Mesendoderm (in vitro differentiated cells): ENCODE results near the gene WNT8A.

ENCODE experiments used
- DNase-seq: peaks from one replicate; pipeline ENCODE4 v3.0.0; 2013
- H2AK5ac ChIP-seq: 2 replicates; pipeline ENCODE4 v1.6.1; 2013; ENCODE audit warnings: low read length, inconsistent platforms
- H2BK120ac ChIP-seq: 2 replicates; pipeline ENCODE4 v1.6.1; 2013; ENCODE audit warnings: low read depth, mild to moderate bottlenecking, low read length, moderate library complexity, mixed read lengths
- H2BK15ac ChIP-seq: replicated peaks from 2 replicates; pipeline ENCODE4 v1.6.1; 2013; ENCODE audit warnings: low read depth, mild to moderate bottlenecking, moderate library complexity
- H2BK5ac ChIP-seq: 2 replicates; pipeline ENCODE4 v1.6.1; 2013; ENCODE audit warnings: low read length, inconsistent platforms
- H3K18ac ChIP-seq: 2 replicates; pipeline ENCODE4 v1.6.1; 2013; ENCODE audit warnings: mild to moderate bottlenecking, low read length, mixed read lengths
- H3K23ac ChIP-seq: one replicate; pipeline ENCODE4 v1.6.1; 2013; ENCODE audit warnings: low read length
- H3K27ac ChIP-seq: 2 replicates; pipeline ENCODE4 v1.5.1; 2013; ENCODE audit warnings: low read depth, mild to moderate bottlenecking, inconsistent platforms, low read length, moderate library complexity
- H3K27me3 ChIP-seq: 2 replicates; pipeline ENCODE4 v1.6.1; 2013; ENCODE audit warnings: low read length, control low read depth, mild to moderate bottlenecking, inconsistent platforms; ENCODE audit not compliant: insufficient read depth, poor library complexity
- H3K36me3 ChIP-seq: 2 replicates; pipeline ENCODE4 v1.6.1; 2013; ENCODE audit warnings: low read length, inconsistent platforms; ENCODE audit not compliant: control insufficient read depth, insufficient read depth
- H3K4ac ChIP-seq: one replicate; pipeline ENCODE4 v1.6.1; 2013; ENCODE audit warnings: low read depth, mild to moderate bottlenecking, low read length, moderate library complexity
- H3K4me1 ChIP-seq: 2 replicates; pipeline ENCODE4 v1.6.1; 2013; ENCODE audit warnings: low read depth, low read length, inconsistent platforms; ENCODE audit not compliant: control insufficient read depth
- H3K4me2 ChIP-seq: 2 replicates; pipeline ENCODE4 v1.6.1; 2013; ENCODE audit warnings: low read length
- H3K4me3 ChIP-seq: 2 replicates; pipeline ENCODE4 v1.5.1; 2013; ENCODE audit warnings: mild to moderate bottlenecking, low read length
- H3K56ac ChIP-seq: one replicate; pipeline ENCODE4 v1.6.1; 2013; ENCODE audit warnings: low read length
- H3K79me1 ChIP-seq: 2 replicates; pipeline ENCODE4 v1.6.1; 2013; ENCODE audit warnings: low read length, inconsistent platforms
- H3K79me2 ChIP-seq: 2 replicates; pipeline ENCODE4 v1.6.1; 2013; ENCODE audit warnings: mild to moderate bottlenecking, low read length; ENCODE audit not compliant: control insufficient read depth, insufficient read depth
- H3K9ac ChIP-seq: 2 replicates; pipeline ENCODE4 v1.6.1; 2013; ENCODE audit warnings: low read length, inconsistent platforms
- H4K5ac ChIP-seq: one replicate; pipeline ENCODE4 v1.6.1; 2013; ENCODE audit warnings: low read length
- H4K8ac ChIP-seq: one replicate; pipeline ENCODE4 v1.6.1; 2013; ENCODE audit warnings: low read depth, mild to moderate bottlenecking, control low read depth, low read length, moderate library complexity
- WGBS: extraction: QIAGEN DNeasy Blood & Tissue Kit; methylation state at CpG from one replicate; pipeline ENCODE4 v1.1.7; 2013; ENCODE audit warnings: low lambda C conversion rate, missing lambda C conversion rate; ENCODE audit not compliant: insufficient coverage; ENCODE audit errors: extremely low coverage; 5-methylcytosine and 5-hydroxymethylcytosine counted together

Gene WNT8A

DNA sequence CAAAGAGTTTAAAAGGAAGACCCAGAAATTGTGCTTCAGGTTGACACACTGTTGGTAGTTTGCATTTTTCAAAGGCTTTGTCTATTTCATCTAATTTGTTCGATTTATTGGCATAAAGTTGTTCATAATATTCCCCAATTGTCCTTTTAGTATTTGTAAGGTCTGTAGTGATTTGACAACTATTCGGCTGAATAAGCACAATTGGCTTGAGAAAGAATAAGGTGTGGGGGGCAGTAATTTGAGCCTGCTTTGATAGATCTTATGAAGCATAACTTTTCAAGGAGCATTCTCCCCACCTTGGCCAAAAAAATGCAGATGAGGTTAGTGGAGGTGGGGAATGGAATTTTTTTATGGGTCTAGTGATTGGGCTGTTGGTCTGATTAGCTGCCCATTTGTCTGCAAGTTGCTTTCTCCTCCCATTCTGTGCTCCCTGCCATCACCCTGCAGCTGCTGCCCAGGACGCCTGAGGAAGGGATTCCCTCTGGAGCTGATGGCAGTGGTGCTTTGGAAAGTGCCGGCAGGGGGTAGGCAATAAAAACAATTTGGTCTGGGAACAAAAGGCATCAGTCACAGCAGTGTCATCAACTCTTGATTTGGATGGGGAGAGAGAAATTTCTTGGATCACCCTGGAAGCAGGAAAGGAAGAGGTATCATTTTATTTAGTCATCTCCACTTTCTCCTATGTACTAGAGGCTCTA is 26.6 kb downstream of the WNT8A start:
- Histone ChIP-seq H3K4me1 (peaks cover 7% of the 10 kb centered on the region), H3K56ac (no peak overlapping the region), H4K5ac (no peak overlapping the region), H3K27me3 (no peaks in the 10 kb centered on the region), H3K4me2 (no peak overlapping the region), H2BK120ac (no peak overlapping the region), H2BK15ac (no peak overlapping the region), H3K79me2 (no peaks in the 10 kb centered on the region), H3K23ac (no peak overlapping the region), H3K79me1 (no peaks in the 10 kb centered on the region), H3K36me3 (no peaks in the 10 kb centered on the region), H3K27ac (no peak overlapping the region), H3K9ac (no peak overlapping the region), H3K18ac (no peak overlapping the region), H4K8ac (no peak overlapping the region), H3K4me3 (no peak overlapping the region), H2BK5ac (no peak overlapping the region), H3K4ac (no peak overlapping the region), H2AK5ac (no peak overlapping the region)
- WGBS: no CpG with 5 or more reads among the region's 4 CpGs
- peak; percentile 73 for DNase-seq

GRCh38 chr5:138111181-138111580 is 27.3 kb downstream of the WNT8A start:
- WGBS: no CpG with 5 or more reads among the region's 4 CpGs
- H2AK5ac ChIP-seq: no peak overlapping the region
- no peak overlapping the region for H2BK15ac ChIP-seq
- no peak overlapping the region for H3K4ac ChIP-seq
- no peak overlapping the region for H3K9ac ChIP-seq
- no peaks in the 10 kb centered on the region for H3K79me1 ChIP-seq
- H4K8ac ChIP-seq: no peak overlapping the region
- no peak overlapping the region for H3K4me2 ChIP-seq
- no peak overlapping the region for H4K5ac ChIP-seq
- no peak overlapping the region for H3K4me3 ChIP-seq
- H2BK5ac ChIP-seq: no peak overlapping the region
- no peak overlapping the region for H3K23ac ChIP-seq
- DNase-seq: no peak
- H2BK120ac ChIP-seq: no peak overlapping the region
- no peak overlapping the region for H3K18ac ChIP-seq
- H3K27me3 ChIP-seq: no peaks in the 10 kb centered on the region
- H3K4me1 ChIP-seq: peaks cover 7% of the 10 kb centered on the region
- H3K79me2 ChIP-seq: no peaks in the 10 kb centered on the region
- no peaks in the 10 kb centered on the region for H3K36me3 ChIP-seq
- H3K27ac ChIP-seq: no peak overlapping the region
- no peak overlapping the region for H3K56ac ChIP-seq

- Histone ChIP-seq H3K79me2 (no peaks in the 10 kb centered on the region), H4K5ac (no peak overlapping the region), H3K23ac (no peak overlapping the region), H3K56ac (no peak overlapping the region), H3K4me2 (no peak overlapping the region), H3K4me1 (peaks cover 7% of the 10 kb centered on the region), H2BK120ac (no peak overlapping the region), H3K18ac (no peak overlapping the region), H2BK5ac (no peak overlapping the region), H2AK5ac (no peak overlapping the region), H3K79me1 (no peaks in the 10 kb centered on the region), H3K4me3 (no peak overlapping the region), H3K9ac (no peak overlapping the region), H3K4ac (no peak overlapping the region), H2BK15ac (no peak overlapping the region), H3K27ac (no peak overlapping the region), H3K36me3 (no peaks in the 10 kb centered on the region), H4K8ac (no peak overlapping the region), H3K27me3 (no peaks in the 10 kb centered on the region)
- no CpG with 5 or more reads among the region's 1 CpG for WGBS
- DNase-seq: no peak
Observed at GRCh38 chr5:138111937-138112336, 28.1 kb downstream of the WNT8A start.

DNA sequence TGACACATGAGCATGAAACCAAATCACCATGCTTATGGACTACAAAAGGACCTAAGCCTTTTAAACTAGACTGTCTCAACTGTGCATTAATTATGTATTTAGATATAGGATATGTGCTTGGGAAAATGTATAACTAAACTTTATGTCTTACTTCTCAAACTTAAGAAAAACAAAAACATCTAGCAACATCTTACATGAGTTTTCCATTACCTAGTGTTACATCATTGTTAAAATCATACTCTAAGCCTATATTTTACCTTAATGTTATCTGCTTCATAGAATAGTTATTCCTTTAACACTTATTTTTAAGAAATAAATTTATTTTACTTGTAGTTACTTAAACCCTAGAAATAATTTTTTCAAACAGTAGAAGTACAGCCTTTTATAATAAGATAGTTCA is 31.4 kb downstream of the WNT8A start:
- Histone ChIP-seq H3K9ac (no peak overlapping the region), H3K56ac (no peak overlapping the region), H3K4me3 (no peak overlapping the region), H4K8ac (no peak overlapping the region), H3K4me1 (peaks cover 5% of the 10 kb centered on the region), H2AK5ac (no peak overlapping the region), H3K79me2 (no peaks in the 10 kb centered on the region), H3K18ac (no peak overlapping the region), H4K5ac (no peak overlapping the region), H3K4me2 (no peak overlapping the region), H3K27ac (no peak overlapping the region), H3K36me3 (no peaks in the 10 kb centered on the region), H2BK5ac (no peak overlapping the region), H2BK15ac (no peak overlapping the region), H3K27me3 (no peaks in the 10 kb centered on the region), H3K23ac (no peak overlapping the region), H3K79me1 (no peaks in the 10 kb centered on the region), H2BK120ac (no peak overlapping the region), H3K4ac (no peak overlapping the region)
- DNase-seq: no peak

GRCh38 chr5:138128334-138128733 is 44.5 kb downstream of the WNT8A start:
- Histone ChIP-seq H3K36me3 (no peaks in the 10 kb centered on the region), H4K8ac (no peak overlapping the region), H2AK5ac (no peak overlapping the region), H2BK120ac (no peak overlapping the region), H3K27me3 (no peaks in the 10 kb centered on the region), H2BK5ac (no peak overlapping the region), H3K4me1 (no peaks in the 10 kb centered on the region), H3K56ac (no peak overlapping the region), H3K23ac (no peak overlapping the region), H3K9ac (no peak overlapping the region), H2BK15ac (no peak overlapping the region), H3K27ac (no peak overlapping the region), H3K18ac (no peak overlapping the region), H3K79me2 (no peaks in the 10 kb centered on the region), H3K4ac (no peak overlapping the region), H4K5ac (no peak overlapping the region), H3K4me2 (no peak overlapping the region), H3K79me1 (no peaks in the 10 kb centered on the region), H3K4me3 (no peak overlapping the region)
- no CpG with 5 or more reads among the region's 5 CpGs for WGBS
- DNase-seq: no peak

DNA sequence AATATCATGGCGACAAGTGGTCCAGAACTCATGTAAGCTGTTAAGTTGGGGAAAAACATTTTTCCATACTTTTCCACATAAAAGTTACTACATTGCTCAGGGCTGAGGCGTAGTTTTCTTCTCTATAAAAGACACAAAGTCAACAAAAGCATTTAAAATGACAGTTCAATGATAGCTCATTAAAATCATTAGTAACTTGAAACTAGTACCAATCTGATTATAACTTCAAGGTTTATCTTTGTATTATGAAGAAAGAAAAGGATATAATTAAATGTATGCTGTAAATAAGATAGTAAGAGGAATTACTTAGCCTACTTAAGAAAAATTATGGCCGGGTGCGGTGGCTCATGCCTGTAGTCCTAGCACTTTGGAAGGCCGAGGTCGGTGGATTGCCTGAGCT is 45.5 kb downstream of the WNT8A start:
- H3K9ac ChIP-seq: no peak overlapping the region
- no peak overlapping the region for H3K27ac ChIP-seq
- no peak overlapping the region for H2BK120ac ChIP-seq
- no peak overlapping the region for H4K8ac ChIP-seq
- no peak overlapping the region for H3K4me2 ChIP-seq
- no peaks in the 10 kb centered on the region for H3K4me1 ChIP-seq
- H3K4ac ChIP-seq: no peak overlapping the region
- no peaks in the 10 kb centered on the region for H3K79me1 ChIP-seq
- H4K5ac ChIP-seq: no peak overlapping the region
- H3K27me3 ChIP-seq: no peaks in the 10 kb centered on the region
- H3K23ac ChIP-seq: no peak overlapping the region
- no peak overlapping the region for H2BK5ac ChIP-seq
- no peak overlapping the region for H2BK15ac ChIP-seq
- H3K79me2 ChIP-seq: no peaks in the 10 kb centered on the region
- no peak overlapping the region for H3K4me3 ChIP-seq
- no peaks in the 10 kb centered on the region for H3K36me3 ChIP-seq
- no peak overlapping the region for H2AK5ac ChIP-seq
- no peak overlapping the region for H3K18ac ChIP-seq
- DNase-seq: no peak
- no CpG with 5 or more reads among the region's 6 CpGs for WGBS
- no peak overlapping the region for H3K56ac ChIP-seq
